SK-N-DZ (cell line): ENCODE results near the gene CHODL. TPM values are rescaled to one million over a fixed set of nuclear protein-coding genes. Genes with fewer than 3 reads are reported as not detected.

Experiments
- DNase-seq: peaks from one replicate; pipeline ENCODE4 v3.0.0-alpha.2; 2015; ENCODE audit warnings: low spot score
- polyA plus RNA-seq, 2 experiments: library from polyadenylated mRNA; depleted of rRNA; stranded (reverse); fragments of >200 nt; gene quantifications; 2 replicates each; pipeline ENCODE4 v1.2.3, GENCODE V29; 2014

The CHODL gene
- 23.1 and 24.8 TPM in 2 replicates for polyA plus RNA-seq (2014; cell fraction: cytosol; rRNA removed)
- 8.1 and 13.6 TPM in 2 replicates for polyA plus RNA-seq (2014; cell fraction: nucleus; rRNA removed)

- peak; percentile 44 for DNase-seq
Observed at GRCh38 chr21:18244671-18245463, at the start of gene CHODL. Gene CHODL (plus strand): TSS chr21:18244833. CDS start chr21:18245224, 391 bp downstream.

DNA sequence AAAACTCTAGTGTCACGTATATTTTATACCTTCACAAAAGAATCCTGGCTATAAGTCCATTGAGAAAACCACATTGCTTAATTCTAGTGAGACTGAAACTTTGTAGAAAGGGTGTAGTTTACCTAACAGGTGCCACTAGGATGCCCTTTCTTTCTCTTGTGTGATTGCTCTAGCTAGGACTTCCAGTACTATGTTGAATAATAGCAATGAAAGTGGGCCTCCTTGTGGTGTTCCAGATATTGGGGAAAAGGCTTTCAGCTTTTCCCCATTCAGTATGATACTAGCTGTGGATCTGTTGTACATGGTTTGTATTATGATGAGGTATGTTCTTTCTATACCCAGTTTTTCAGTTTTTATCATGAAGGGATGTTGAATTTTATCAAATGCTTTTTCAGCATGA lies 39.7 kb upstream of the CHODL start:
- DNase-seq = peak; percentile 10

GRCh38 chr21:18218331-18218730 lies 26.3 kb upstream of the CHODL start:
- no peak for DNase-seq

GRCh38 chr21:18220498-18220897 lies 24.1 kb upstream of the CHODL start:
- DNase-seq = no peak

DNA sequence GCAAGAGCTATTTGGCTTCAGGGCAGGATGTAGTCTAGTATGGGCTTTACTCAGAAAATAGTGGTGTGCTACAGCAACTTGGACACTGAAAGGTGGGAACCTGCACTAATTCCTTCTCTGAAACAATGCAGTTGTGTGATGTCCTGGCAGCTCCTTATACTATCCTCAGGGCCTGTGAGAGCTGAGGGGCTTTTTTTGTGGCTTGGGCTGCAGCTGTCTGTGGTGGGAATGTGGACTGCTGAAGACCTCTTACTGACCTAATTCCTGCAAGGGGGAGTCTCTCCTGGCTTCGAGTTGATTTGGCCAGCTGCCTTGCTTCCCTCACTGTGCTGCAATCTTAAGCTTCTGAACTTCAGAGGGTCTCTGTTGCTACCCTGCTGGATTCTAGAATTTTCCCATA lies 22.3 kb upstream of the CHODL start:
- no peak for DNase-seq

DNA sequence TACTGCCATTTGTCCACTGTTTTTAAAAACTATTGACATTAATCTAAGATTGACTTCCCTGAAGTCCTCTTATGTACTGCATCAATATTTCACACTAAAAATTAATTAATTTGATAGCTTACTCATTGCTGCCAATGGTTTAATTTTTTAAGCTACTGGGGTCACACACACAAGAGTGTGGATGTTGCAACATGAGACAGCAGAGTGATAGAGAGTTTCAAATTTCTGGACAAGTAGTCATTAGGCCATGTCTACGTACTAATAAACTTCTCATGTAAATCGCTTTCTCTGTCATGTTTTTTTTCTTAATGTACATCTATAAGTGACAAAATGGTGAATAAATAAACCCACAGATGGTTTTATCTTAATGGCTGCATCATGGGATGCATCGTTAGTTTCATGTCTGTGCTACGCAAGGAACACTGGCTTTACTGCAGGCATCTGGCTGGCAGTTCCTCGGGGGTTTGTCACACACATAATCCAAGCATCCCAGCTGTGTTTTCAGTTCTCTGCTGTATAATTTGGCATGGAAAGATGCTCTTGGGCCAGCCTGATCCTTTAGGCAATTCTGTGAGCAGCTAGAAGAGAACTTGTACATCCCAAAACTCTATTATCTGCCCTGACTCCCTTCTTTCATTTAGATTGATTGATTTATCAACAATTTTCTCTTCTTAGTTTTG lies 16.4 kb upstream of the CHODL start:
- DNase-seq = no peak

DNA sequence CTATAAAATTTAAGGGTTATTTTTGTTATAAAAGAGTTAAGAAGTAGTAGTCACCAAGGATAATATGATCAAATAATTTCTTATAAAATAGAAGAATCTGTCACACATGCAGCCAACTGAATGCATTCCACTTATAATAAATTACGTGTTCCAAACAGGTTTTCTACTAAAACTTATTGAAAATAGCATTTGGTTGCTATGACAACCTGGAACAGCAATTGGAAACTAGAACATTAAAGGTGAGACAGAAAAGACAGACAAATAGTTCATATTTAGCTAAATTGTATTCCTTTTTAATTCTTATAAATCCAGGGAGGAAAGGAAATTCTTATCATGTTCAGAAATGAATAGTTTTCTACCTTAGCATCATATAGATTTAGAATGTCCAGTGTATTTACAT lies 9.1 kb upstream of the CHODL start:
- DNase-seq = no peak

DNA sequence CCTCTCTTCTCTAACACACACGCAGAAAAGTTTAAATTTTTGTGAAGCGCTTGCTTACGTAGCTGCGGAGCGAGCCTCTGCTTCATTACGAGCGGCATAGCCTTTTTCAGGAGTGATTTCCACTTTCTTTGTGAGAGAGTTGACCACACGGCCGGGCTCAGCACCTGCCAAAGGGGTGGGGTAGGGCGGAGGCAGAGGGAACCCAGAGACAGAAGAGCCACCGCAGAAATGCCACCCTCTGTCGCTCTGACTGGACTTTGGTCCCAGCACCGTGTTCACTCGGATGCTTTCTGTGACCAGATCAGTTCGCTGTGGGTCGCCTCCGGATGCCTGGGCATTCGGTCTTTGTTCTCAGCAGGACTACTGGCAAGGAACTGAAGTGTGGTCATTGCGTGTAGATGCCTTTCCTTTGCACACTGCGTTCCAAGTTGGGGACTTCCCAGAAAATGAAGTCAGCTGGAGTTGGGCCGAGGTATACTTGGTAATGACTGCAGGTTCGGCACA lies 883 bp downstream of the CHODL start:
- peak; percentile 55 for DNase-seq

GRCh38 chr21:18248171-18248570 lies 3.5 kb downstream of the CHODL start:
- no peak for DNase-seq

DNA sequence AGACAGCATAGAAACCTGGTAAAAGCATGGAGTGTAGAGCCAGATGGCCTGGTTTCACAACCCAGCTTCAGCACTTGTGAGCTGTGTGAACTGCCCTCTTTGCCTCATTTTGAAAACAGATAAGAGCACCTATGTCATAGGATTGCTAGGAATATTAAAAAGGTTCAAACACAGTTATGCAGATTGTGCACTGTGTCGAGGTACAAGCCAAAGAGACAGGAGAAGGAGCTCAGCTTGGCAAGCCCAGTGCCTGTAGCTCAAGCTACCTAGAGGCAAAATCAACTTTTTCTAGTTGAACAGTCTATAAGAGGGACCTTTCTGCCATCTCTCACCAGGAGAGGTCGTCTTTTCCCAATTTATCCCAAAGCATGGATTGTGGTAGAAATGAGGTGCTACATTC lies 5.0 kb downstream of the CHODL start:
- peak; percentile 22 for DNase-seq

- DNase-seq = no peak
Observed at GRCh38 chr21:18251065-18251464, 6.4 kb downstream of the CHODL start.

DNA sequence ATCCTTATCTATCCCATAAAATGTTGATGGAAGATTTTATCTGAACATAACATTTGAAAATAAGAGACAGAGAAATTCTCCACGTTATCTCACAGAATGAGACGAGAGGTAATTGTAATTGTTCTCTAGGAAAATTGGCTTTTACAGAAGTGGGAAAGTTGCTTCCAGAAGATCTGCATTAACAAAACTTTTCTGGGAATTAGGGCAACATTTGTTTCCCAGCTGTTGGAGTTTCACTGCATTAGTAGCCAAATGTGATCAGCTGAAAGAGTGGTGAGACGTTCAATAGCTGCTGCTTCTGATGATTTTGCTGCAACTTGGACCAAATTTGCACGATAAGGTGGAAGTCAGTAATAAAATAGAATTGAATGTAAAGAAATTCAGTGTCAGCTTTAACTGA lies 7.6 kb downstream of the CHODL start:
- DNase-seq = peak; percentile 61

- DNase-seq = peak; percentile 33
Observed at GRCh38 chr21:18252680-18253079, 8.0 kb downstream of the CHODL start.

GRCh38 chr21:18253221-18253620 lies 8.6 kb downstream of the CHODL start:
- DNase-seq = no peak

DNA sequence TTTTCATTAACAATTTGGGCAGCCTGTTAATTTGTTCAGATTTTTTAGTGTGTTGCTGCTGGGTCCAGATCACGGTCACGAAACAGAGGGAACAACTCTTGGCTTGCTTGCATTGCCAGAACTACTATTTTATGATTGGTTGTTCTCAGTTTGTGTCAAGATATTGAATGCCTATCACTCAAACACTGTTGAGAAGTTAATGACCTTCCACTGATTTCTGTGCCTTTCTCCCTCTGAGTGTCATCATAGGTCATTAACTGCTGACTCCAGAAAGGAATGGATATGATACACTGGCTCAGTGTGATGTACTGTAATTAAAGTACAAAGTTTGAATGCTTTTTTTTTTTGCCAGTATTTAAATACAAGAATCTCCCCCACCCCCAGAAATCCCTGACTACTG lies 9.2 kb downstream of the CHODL start:
- no peak for DNase-seq

DNA sequence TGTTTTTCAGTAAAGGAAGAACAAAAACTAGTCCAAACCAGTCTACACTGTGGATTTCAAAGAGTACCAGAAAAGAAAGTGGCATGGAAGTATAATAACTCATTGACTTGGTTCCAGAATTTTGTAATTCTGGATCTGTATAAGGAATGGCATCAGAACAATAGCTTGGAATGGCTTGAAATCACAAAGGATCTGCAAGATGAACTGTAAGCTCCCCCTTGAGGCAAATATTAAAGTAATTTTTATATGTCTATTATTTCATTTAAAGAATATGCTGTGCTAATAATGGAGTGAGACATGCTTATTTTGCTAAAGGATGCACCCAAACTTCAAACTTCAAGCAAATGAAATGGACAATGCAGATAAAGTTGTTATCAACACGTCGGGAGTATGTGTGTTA lies 21.3 kb downstream of the CHODL start:
- DNase-seq = no peak

GRCh38 chr21:18267496-18267895 lies 22.9 kb downstream of the CHODL start:
- DNase-seq = no peak

DNA sequence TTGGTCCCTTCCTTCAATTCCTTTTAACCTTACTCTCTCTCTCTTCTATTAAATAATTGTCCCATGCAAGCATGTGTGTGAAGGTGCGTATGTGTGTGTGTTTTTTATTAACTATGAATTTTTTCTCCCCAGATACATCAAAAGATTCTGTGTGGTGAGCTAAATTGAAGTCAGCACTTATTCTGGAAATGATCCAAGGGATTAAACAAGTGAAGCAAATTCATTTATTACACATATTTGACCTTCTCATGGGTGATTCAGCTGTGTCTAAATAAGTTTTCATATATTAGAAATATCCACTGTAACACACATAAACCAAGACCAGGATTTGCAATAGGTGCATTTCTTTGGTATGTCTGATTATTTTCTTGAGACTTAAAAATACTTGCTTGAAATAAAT lies 24.3 kb downstream of the CHODL start:
- no peak for DNase-seq

GRCh38 chr21:18269856-18270255 lies 25.2 kb downstream of the CHODL start:
- DNase-seq = no peak

- no peak for DNase-seq
Observed at GRCh38 chr21:18273400-18273799, 28.8 kb downstream of the CHODL start.

DNA sequence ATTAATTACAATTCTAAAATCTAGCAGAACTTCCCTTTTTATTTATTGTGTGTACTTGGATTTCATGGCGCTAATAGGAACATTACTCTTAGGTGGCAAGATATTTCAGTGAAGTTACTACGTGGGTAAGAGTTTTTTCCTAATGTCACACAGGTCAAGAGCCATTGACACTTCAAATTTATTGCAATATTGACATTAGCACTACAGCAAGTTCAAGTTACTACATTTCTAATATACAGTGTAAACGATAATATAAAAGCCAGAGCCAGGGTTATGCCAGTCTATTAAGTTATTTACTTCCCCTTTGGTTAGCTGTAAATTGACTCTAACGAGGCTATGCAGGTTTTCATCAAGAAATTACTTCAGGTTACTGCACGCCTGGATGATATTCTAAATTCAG lies 29.7 kb downstream of the CHODL start:
- DNase-seq = no peak

GRCh38 chr21:18275781-18276180 lies 31.1 kb downstream of the CHODL start:
- no peak for DNase-seq

GRCh38 chr21:18285379-18285778 lies 40.7 kb downstream of the CHODL start:
- DNase-seq = no peak
